Stomach (tissue), 4 donors: ENCODE results near the gene NEK10.

Experiments
- POLR2AphosphoS5 ChIP-seq, 3 donors: sonication (generic); formaldehyde crosslinking; IDR thresholded peaks; one replicate each; pipeline ENCODE4 v1.6.1; 2016; ENCODE audit warnings: antibody characterized with exemption in 3 of 3
- TF ChIP-seq, protein P1 (sequence below), 7 experiments: fragments of 450-650 bp in 4 of 7; fragments of 200-600 bp in 3 of 7; sonication (generic) in 3 of 7; IDR thresholded peaks; one replicate each; pipeline ENCODE4 v1.5.1; 2016 to 2019; ENCODE audit warnings: antibody characterized with exemption in 7 of 7, control low read depth in 2 of 7, mild to moderate bottlenecking in 1 of 7

GRCh38 chr3:27089645-27090044, 279.5 kb downstream of the NEK10 start:
- TF ChIP-seq, protein P1, sequence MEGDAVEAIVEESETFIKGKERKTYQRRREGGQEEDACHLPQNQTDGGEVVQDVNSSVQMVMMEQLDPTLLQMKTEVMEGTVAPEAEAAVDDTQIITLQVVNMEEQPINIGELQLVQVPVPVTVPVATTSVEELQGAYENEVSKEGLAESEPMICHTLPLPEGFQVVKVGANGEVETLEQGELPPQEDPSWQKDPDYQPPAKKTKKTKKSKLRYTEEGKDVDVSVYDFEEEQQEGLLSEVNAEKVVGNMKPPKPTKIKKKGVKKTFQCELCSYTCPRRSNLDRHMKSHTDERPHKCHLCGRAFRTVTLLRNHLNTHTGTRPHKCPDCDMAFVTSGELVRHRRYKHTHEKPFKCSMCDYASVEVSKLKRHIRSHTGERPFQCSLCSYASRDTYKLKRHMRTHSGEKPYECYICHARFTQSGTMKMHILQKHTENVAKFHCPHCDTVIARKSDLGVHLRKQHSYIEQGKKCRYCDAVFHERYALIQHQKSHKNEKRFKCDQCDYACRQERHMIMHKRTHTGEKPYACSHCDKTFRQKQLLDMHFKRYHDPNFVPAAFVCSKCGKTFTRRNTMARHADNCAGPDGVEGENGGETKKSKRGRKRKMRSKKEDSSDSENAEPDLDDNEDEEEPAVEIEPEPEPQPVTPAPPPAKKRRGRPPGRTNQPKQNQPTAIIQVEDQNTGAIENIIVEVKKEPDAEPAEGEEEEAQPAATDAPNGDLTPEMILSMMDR (IDR thresholded peaks at IDR 0.05) = no peak
- TF ChIP-seq POLR2AphosphoS5 (IDR thresholded peaks at IDR 0.05) = no peak
